ENCODE data around the gene IPO4. TPM values are rescaled to one million over a fixed set of nuclear protein-coding genes. Genes with fewer than 3 reads are reported as not detected.
A peak's percentile ranks its signal among the peaks of the same experiment; 100 is the strongest.

Gene IPO4
- total and polyA plus RNA-seq, 10 of the 15 experiments (the other 5 are each of a cell fraction or from before 2014, with no cell fraction given): 7.8 to 139 (median 37.6) TPM

- ChIA-PET SMC1A (ENCODE audit: uncharacterized antibody, unreplicated experiment) (interaction anchor here (0.8 to 1.8 kb wide), 4 partner anchors 18 to 138 kb away, joined by 3 to 5 read pairs (median 4); partner anchors contain the start of genes CHMP4A, DCAF11 and NRL), CTCF (interaction anchor here (1.0 to 2.9 kb wide), 6 partner anchors 16 to 102 kb away, joined by 3 to 11 read pairs (median 4); partner anchors contain the start of genes MDP1 and TINF2), POLR2A (interaction anchor here (0.9 to 3.9 kb wide), 9 partner anchors 9 to 58 kb away, joined by 3 to 50 read pairs (median 12); partner anchors contain the start of genes CHMP4A, IRF9, MDP1 and PSME1), RAD21 (ENCODE audit: unreplicated experiment) (interaction anchor here (1.0 to 3.0 kb wide), 8 partner anchors 20 to 104 kb away, joined by 3 to 10 read pairs (median 4); partner anchors contain the start of genes DCAF11, IRF9, MDP1 and NRL)
- Histone ChIP-seq H3K9me3 (replicated peaks; ENCODE audit: control insufficient read depth, insufficient read depth, low read length) (no peaks in the 10 kb centered on the region; the same call in 1 of the 3 replicates), H3K27me3 (replicated peaks in 1 of 2; ENCODE audit: control insufficient read depth in 2 of 2, insufficient read depth in 2 of 2, low read length in 1 of 2) (no peaks in the 10 kb centered on the region), H3K27ac (ENCODE audit: control insufficient read depth, insufficient read depth) (peak overlapping the region; percentile 96), H4K20me1 (ENCODE audit: control insufficient read depth, insufficient read depth) (no peaks in the 10 kb centered on the region), H3K36me3 (ENCODE audit: control insufficient read depth in 2 of 2, insufficient read depth in 2 of 2, low read length in 1 of 2) (peaks cover 0 to 4% of the 10 kb centered on the region in 2 experiments; a peak in 2 of 4 replicates), H3K4me2 (ENCODE audit: control insufficient read depth, insufficient read depth) (peak overlapping the region; percentile 83), H3K4me3 (peak overlapping the region; percentile 68), H3K79me2 (ENCODE audit: control insufficient read depth, insufficient read depth, low read length) (peaks cover 48% of the 10 kb centered on the region), H2AFZ (ENCODE audit: control insufficient read depth, low read depth, low read length) (peak overlapping the region; percentile 98), H3K4me1 (ENCODE audit: control insufficient read depth, insufficient read depth, low read length) (peaks cover 15% of the 10 kb centered on the region), H3K9ac (ENCODE audit: control insufficient read depth, insufficient read depth, low read length) (peak overlapping the region; percentile 92)
- in situ Hi-C loops (cut with MboI): no loop called here
- no peak for FAIRE-seq
- intact Hi-C loops (cut with micrococcal nuclease; ENCODE audit: unreplicated experiment): no loop called here
- no peak for DNase-seq (ENCODE audit: low read depth, low spot score)
- no peak for ATAC-seq
- 82% methylated on average over 6 of the region's 8 CpGs for WGBS (ENCODE audit: insufficient coverage, insufficient replicate concordance, low lambda C conversion rate, missing lambda C conversion rate)
- TF ChIP-seq NFYB (IDR thresholded peaks at IDR 0.05; ENCODE audit: insufficient read depth, low read depth, low read length): 0 out of 2 replicates have a peak, but pooled peaks have one; percentile 22
- 0 out of 2 replicates have a peak, but pooled peaks have one; percentile 44 for TF ChIP-seq HDGF (IDR thresholded peaks at IDR 0.05)
- TF ChIP-seq POLR2AphosphoS2 (IDR thresholded peaks at IDR 0.05; ENCODE audit: low read depth, low read length): no peak
- TF ChIP-seq CUX1 (IDR thresholded peaks at IDR 0.05; ENCODE audit: insufficient replicate concordance, low read depth, low read length): no peak
- no peak for TF ChIP-seq TCF12 (IDR thresholded peaks at IDR 0.05; ENCODE audit: low read depth, low read length)
- no peak for TF ChIP-seq IRF4 (IDR thresholded peaks at IDR 0.05; ENCODE audit: low read depth, low read length)
- 0 out of 2 replicates have a peak, but pooled peaks have one; percentile 37 for TF ChIP-seq WRNIP1 (IDR thresholded peaks at IDR 0.05; ENCODE audit: borderline replicate concordance, low read depth, low read length)
- TF ChIP-seq SP1 (IDR thresholded peaks at IDR 0.05; ENCODE audit: low read depth, low read length): no peak
- no TSS peak for BruUV-seq (replicated peaks)
Observed at GRCh38 chr14:24194873-24195185, 6.2 kb upstream of the IPO4 start.

All from GM12878 (cell line).